HepG2 (cell line): ENCODE measurements around the gene SLC17A9. TPM values are rescaled to one million over a fixed set of nuclear protein-coding genes. Genes with fewer than 3 reads are reported as not detected.

Source experiments
- ELF1 ChIP-seq: sonication (generic); formaldehyde crosslinking; IDR thresholded peaks from 2 replicates; pipeline ENCODE4 v1.4.0; 2020; ENCODE audit warnings: missing genetic modification reagents
- FIP1L1 ChIP-seq: fragments of 200-400 bp; formaldehyde crosslinking; IDR thresholded peaks from 2 replicates; pipeline ENCODE4 v1.6.1; 2018; ENCODE audit warnings: low read depth, mild to moderate bottlenecking, low read length, moderate library complexity, borderline replicate concordance; ENCODE audit not compliant: insufficient read depth
- HOXA9 ChIP-seq: sonication (generic); formaldehyde crosslinking; IDR thresholded peaks from 2 replicates; pipeline ENCODE4 v1.8.1; 2022; ENCODE audit warnings: missing genetic modification reagents, mild to moderate bottlenecking, moderate library complexity, borderline replicate concordance
- ISL2 ChIP-seq: sonication (generic); formaldehyde crosslinking; IDR thresholded peaks from 2 replicates; pipeline ENCODE4 v1.5.0; 2020; ENCODE audit warnings: missing genetic modification reagents
- JUND ChIP-seq: sonication (generic); formaldehyde crosslinking; IDR thresholded peaks from 2 replicates; pipeline ENCODE4 v1.8.0; 2022; ENCODE audit warnings: mild to moderate bottlenecking, missing genetic modification reagents
- KLF16 ChIP-seq, 2 experiments: sonication (generic) in 1 of 2; formaldehyde crosslinking in 1 of 2; IDR thresholded peaks; 2 replicates each; pipeline versions ENCODE4 v1.6.1 to v1.8.0; 2016 to 2023; ENCODE audit warnings: missing genetic modification reagents in 2 of 2, missing compliant biosample characterization in 1 of 2
- NFYB ChIP-seq: sonication (generic); formaldehyde crosslinking; IDR thresholded peaks from 2 replicates; pipeline ENCODE4 v1.4.0; 2020; ENCODE audit warnings: missing genetic modification reagents
- NR0B2 ChIP-seq: sonication (generic); formaldehyde crosslinking; IDR thresholded peaks from 2 replicates; pipeline ENCODE4 v1.4.0; 2020; ENCODE audit warnings: mild to moderate bottlenecking, missing genetic modification reagents
- PHF5A ChIP-seq: IDR thresholded peaks from one replicate; pipeline ENCODE4 v1.6.1; 2018; ENCODE audit warnings: low read depth, missing genetic modification reagents; ENCODE audit not compliant: unreplicated experiment
- POLR2AphosphoS2 ChIP-seq: IDR thresholded peaks from 2 replicates; pipeline ENCODE4 v1.6.1; 2011; ENCODE audit warnings: low read depth, low read length, improper control_type of control experiment
- SIN3B ChIP-seq: fragments of 150-350 bp; IDR thresholded peaks from 2 replicates; pipeline ENCODE4 v1.6.1; 2014; ENCODE audit warnings: low read length
- SNAI1 ChIP-seq: sonication (generic); formaldehyde crosslinking; IDR thresholded peaks from 2 replicates; pipeline ENCODE4 v1.5.0; 2020; ENCODE audit warnings: mild to moderate bottlenecking, missing genetic modification reagents, borderline replicate concordance
- ZBTB3 ChIP-seq: sonication (generic); formaldehyde crosslinking; IDR thresholded peaks from 2 replicates; pipeline ENCODE4 v1.4.0; 2020; ENCODE audit warnings: low read depth, mild to moderate bottlenecking, moderate library complexity, missing genetic modification reagents, borderline replicate concordance
- ZBTB33 ChIP-seq: sonication (generic); formaldehyde crosslinking; IDR thresholded peaks from 2 replicates; pipeline ENCODE4 v1.4.0; 2020; ENCODE audit warnings: missing genetic modification reagents
- ZNF260 ChIP-seq: sonication (generic); formaldehyde crosslinking; IDR thresholded peaks from 2 replicates; pipeline ENCODE4 v1.4.0; 2020; ENCODE audit warnings: missing genetic modification reagents, low read depth, mild to moderate bottlenecking, borderline replicate concordance
- ZNF343 ChIP-seq: sonication (generic); formaldehyde crosslinking; IDR thresholded peaks from 2 replicates; pipeline ENCODE4 v1.4.0; 2020; ENCODE audit warnings: mild to moderate bottlenecking, missing genetic modification reagents
- ZNF558 ChIP-seq: sonication (generic); formaldehyde crosslinking; IDR thresholded peaks from 2 replicates; pipeline ENCODE4 v1.9.0; 2022; ENCODE audit warnings: mild to moderate bottlenecking, missing genetic modification reagents, borderline replicate concordance
- ZNF703 ChIP-seq: sonication (generic); formaldehyde crosslinking; IDR thresholded peaks from 2 replicates; pipeline ENCODE4 v1.5.1; 2020; ENCODE audit warnings: missing genetic modification reagents, mild to moderate bottlenecking, moderate library complexity, borderline replicate concordance
- ZNF724P ChIP-seq: sonication (generic); formaldehyde crosslinking; IDR thresholded peaks from 2 replicates; pipeline ENCODE4 v1.8.0; 2022; ENCODE audit warnings: missing genetic modification reagents, borderline replicate concordance
- polyA plus RNA-seq, 8 experiments: library from polyadenylated mRNA; depleted of rRNA in 3 of 8; stranded (reverse) in 7 of 8; unstranded in 1 of 8; fragments of >200 nt; fragmentation: Illumina TruSeq in 4 of 8; extraction: Trizol in 4 of 8; gene quantifications; 2 replicates each; pipeline versions ENCODE4 v1.2.1 to v1.2.3, GENCODE V29; 2011 to 2016; ENCODE audit warnings: low read depth in 4 of 8, missing spikeins in 1 of 8, mixed read lengths in 1 of 8; ENCODE audit not compliant: insufficient read depth in 1 of 8
- total RNA-seq, 5 experiments: library from RNA; depleted of rRNA; stranded (reverse); fragments of >200 nt; fragmentation: Illumina TruSeq; extraction: Trizol; gene quantifications; 2 replicates each; pipeline ENCODE4 v1.2.3, GENCODE V29; 2016; ENCODE audit warnings: low read depth in 1 of 5
- TF ChIP-seq, protein P1 (sequence below), 2 experiments: fragments of 450-650 bp in 1 of 2; sonication (generic) in 1 of 2; formaldehyde crosslinking; IDR thresholded peaks; 2 replicates each; pipeline versions ENCODE4 v1.5.0 to v1.8.0; 2020 to 2022; ENCODE audit warnings: mild to moderate bottlenecking in 1 of 2, missing genetic modification reagents in 1 of 2
- TF ChIP-seq, protein P2 (sequence below): sonication (generic); formaldehyde crosslinking; IDR thresholded peaks from 2 replicates; pipeline ENCODE4 v1.9.0; 2021; ENCODE audit warnings: missing genetic modification reagents, borderline replicate concordance
- TF ChIP-seq, protein P3 (sequence below): IDR thresholded peaks from 2 replicates; pipeline ENCODE4 v1.6.1; 2016; ENCODE audit warnings: missing genetic modification reagents, missing compliant biosample characterization
- TF ChIP-seq, protein P4 (sequence below): sonication (generic); formaldehyde crosslinking; IDR thresholded peaks from 2 replicates; pipeline ENCODE4 v1.8.1; 2023; ENCODE audit warnings: mild to moderate bottlenecking, missing genetic modification reagents

SLC17A9 gene
- total and polyA plus RNA-seq, 2 of the 13 experiments (the other 11 are each of a cell fraction or from before 2014, with no cell fraction given), result 110 to 191 TPM

DNA sequence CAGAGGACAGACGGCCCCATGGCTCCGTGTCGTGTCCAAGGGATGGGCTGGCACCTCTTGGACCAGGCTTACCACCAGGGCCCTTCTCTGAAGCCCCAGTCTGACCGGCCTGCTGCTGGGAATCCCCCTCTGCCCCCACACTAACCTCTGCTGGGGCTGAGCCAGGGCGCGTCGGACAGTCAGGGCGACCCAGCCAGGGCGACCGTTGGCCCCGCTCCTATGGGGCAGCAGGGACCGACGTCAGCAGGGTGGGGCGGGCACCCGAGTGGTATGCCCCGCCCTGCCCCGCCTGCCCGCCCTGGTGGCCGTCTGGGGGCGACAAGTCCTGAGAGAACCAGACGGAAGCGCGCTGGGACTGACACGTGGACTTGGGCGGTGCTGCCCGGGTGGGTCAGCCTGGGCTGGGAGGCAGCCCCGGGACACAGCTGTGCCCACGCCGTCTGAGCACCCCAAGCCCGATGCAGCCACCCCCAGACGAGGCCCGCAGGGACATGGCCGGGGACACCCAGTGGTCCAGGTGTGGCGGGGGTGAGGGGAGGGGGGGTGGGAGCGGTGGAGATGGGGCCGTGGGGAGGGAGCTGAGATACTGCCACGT, at the start of gene SLC17A9 (continued):
- peak; percentile 66; the same call in 1 of the 2 replicates for TF ChIP-seq ZBTB33 (CRISPR knock-in tag)
- TF ChIP-seq ZNF558 (CRISPR knock-in tag), result peak; percentile 92; the same call in 1 of the 2 replicates
- peak; percentile 96 for TF ChIP-seq PHF5A (CRISPR knock-in tag)
- TF ChIP-seq ISL2 (CRISPR knock-in tag), result peak; percentile 88
- TF ChIP-seq HOXA9, result no peak; the same call in 1 of the 2 replicates
- peak; percentile 70 for TF ChIP-seq NFYB (CRISPR knock-in tag)
- no peak for TF ChIP-seq FIP1L1
- TF ChIP-seq, protein P1, sequence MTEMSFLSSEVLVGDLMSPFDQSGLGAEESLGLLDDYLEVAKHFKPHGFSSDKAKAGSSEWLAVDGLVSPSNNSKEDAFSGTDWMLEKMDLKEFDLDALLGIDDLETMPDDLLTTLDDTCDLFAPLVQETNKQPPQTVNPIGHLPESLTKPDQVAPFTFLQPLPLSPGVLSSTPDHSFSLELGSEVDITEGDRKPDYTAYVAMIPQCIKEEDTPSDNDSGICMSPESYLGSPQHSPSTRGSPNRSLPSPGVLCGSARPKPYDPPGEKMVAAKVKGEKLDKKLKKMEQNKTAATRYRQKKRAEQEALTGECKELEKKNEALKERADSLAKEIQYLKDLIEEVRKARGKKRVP (CRISPR knock-in tag; IDR thresholded peaks at IDR 0.05), result 0 out of 4 replicates have a peak, but pooled peaks of 1 of the 2 experiments have one; percentile 7
- TF ChIP-seq, protein P2, sequence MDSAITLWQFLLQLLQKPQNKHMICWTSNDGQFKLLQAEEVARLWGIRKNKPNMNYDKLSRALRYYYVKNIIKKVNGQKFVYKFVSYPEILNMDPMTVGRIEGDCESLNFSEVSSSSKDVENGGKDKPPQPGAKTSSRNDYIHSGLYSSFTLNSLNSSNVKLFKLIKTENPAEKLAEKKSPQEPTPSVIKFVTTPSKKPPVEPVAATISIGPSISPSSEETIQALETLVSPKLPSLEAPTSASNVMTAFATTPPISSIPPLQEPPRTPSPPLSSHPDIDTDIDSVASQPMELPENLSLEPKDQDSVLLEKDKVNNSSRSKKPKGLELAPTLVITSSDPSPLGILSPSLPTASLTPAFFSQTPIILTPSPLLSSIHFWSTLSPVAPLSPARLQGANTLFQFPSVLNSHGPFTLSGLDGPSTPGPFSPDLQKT (CRISPR knock-in tag), result peak; percentile 84; the same call in 1 of the 2 replicates
- TF ChIP-seq ZNF703 (CRISPR knock-in tag), result no peak
- peak; percentile 78; the same call in 1 of the 2 replicates for TF ChIP-seq ZNF724P (CRISPR knock-in tag)
- TF ChIP-seq ELF1 (CRISPR knock-in tag), result peak; percentile 77
- peak; percentile 49 to 83; a peak in 3 of 4 replicates for TF ChIP-seq KLF16 (CRISPR knock-in tag; IDR thresholded peaks at IDR 0.05)
- TF ChIP-seq SIN3B, result 0 out of 2 replicates have a peak, but pooled peaks have one; percentile 36
- TF ChIP-seq NR0B2 (CRISPR knock-in tag), result peak; percentile 90; the same call in 1 of the 2 replicates
- TF ChIP-seq, protein P3, sequence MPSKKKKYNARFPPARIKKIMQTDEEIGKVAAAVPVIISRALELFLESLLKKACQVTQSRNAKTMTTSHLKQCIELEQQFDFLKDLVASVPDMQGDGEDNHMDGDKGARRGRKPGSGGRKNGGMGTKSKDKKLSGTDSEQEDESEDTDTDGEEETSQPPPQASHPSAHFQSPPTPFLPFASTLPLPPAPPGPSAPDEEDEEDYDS (CRISPR knock-in tag), result peak; percentile 97
- no peak for TF ChIP-seq ZNF260 (CRISPR knock-in tag)
- peak; percentile 72 for TF ChIP-seq JUND
- no peak; the same call in 1 of the 2 replicates for TF ChIP-seq SNAI1 (CRISPR knock-in tag)
- TF ChIP-seq POLR2AphosphoS2, result peak; percentile 58; the same call in 1 of the 2 replicates
- TF ChIP-seq, protein P4, sequence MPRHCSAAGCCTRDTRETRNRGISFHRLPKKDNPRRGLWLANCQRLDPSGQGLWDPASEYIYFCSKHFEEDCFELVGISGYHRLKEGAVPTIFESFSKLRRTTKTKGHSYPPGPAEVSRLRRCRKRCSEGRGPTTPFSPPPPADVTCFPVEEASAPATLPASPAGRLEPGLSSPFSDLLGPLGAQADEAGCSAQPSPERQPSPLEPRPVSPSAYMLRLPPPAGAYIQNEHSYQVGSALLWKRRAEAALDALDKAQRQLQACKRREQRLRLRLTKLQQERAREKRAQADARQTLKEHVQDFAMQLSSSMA (CRISPR knock-in tag), result peak; percentile 92; the same call in 1 of the 2 replicates
- no peak for TF ChIP-seq ZBTB3 (CRISPR knock-in tag)
- peak; percentile 73; the same call in 1 of the 2 replicates for TF ChIP-seq ZNF343 (CRISPR knock-in tag)
